GM20000 (cell line): ENCODE results near the gene RGS3.

Source experiments
- DNase-seq: peaks from one replicate; pipeline ENCODE4 v3.0.0; 2012; ENCODE audit warnings: low spot score
- CTCF ChIP-seq: IDR thresholded peaks from 2 replicates; pipeline ENCODE4 v1.5.1; 2012; ENCODE audit warnings: mild to moderate bottlenecking, control low read depth; ENCODE audit errors: extremely low read depth, missing control alignments

RGS3 gene

GRCh38 chr9:113580041-113580953, 116.8 kb downstream of the RGS3 start:
- no peak for TF ChIP-seq CTCF
- no peak for DNase-seq

GRCh38 chr9:113580954-113581311, 117.4 kb downstream of the RGS3 start:
- DNase-seq = no peak
- TF ChIP-seq CTCF = no peak

GRCh38 chr9:113581865-113582697, 118.6 kb downstream of the RGS3 start:
- peak; percentile 46 for TF ChIP-seq CTCF
- DNase-seq = peak; percentile 91

GRCh38 chr9:113582698-113583200, 119.2 kb downstream of the RGS3 start:
- no peak for TF ChIP-seq CTCF
- no peak for DNase-seq

GRCh38 chr9:113583511-113584427, 120.2 kb downstream of the RGS3 start:
- no peak for DNase-seq
- no peak for TF ChIP-seq CTCF

GRCh38 chr9:113584428-113585084, 121.0 kb downstream of the RGS3 start:
- DNase-seq = no peak
- TF ChIP-seq CTCF = no peak
